HCT116 (cell line): Measurements from ENCODE around the gene THUMPD3. TPM values are rescaled to one million over a fixed set of nuclear protein-coding genes. Genes with fewer than 3 reads are reported as not detected.

ENCODE experiments used
- ATAC-seq: fragments of 200-7000 bp; cut with Tn5 transposase; 2 replicates; pipeline ENCODE4 v1.9.1; 2020; ENCODE audit warnings: mild to moderate bottlenecking, moderate library complexity
- BruUV-seq: library from RNA; stranded (reverse); fragments of 400-500 nt; replicated peaks from 2 replicates; lab custom pipeline; 2021; lab: Mats Ljungman, UMichigan
- CTCF ChIA-PET: fragments of 300-600 bp; sonication (Branson Sonifier 250); formaldehyde crosslinking; loops from one replicate; lab custom pipeline; 2021; ENCODE audit warnings: antibody characterized with exemption; lab: Charles Lee
- POLR2A ChIA-PET: fragments of 300-600, 350-600 bp; sonication (Branson Sonifier 250); formaldehyde crosslinking; loops from one replicate; lab custom pipeline; 2021; ENCODE audit warnings: antibody characterized with exemption; lab: Charles Lee
- RAD21 ChIA-PET, 2 experiments: fragments of 300-600 bp; sonication (Branson Sonifier 250); formaldehyde crosslinking; loops; one replicate each; lab custom pipeline; 2023; ENCODE audit warnings: low total read pairs in 2 of 2; ENCODE audit not compliant: uncharacterized antibody in 2 of 2, unreplicated experiment in 2 of 2, low non-redundant PET in 1 of 2; lab: Charles Lee
- DNase-seq: peaks from one replicate; pipeline ENCODE4 v3.0.0-alpha.2; 2010; ENCODE audit warnings: low read depth, low spot score
- H2AFZ ChIP-seq: fragments of 200-600 bp; shearing (Covaris generic), sonication (generic); 2 replicates; pipeline ENCODE4 v1.6.1; 2017; ENCODE audit warnings: low read depth, mixed run types, mixed read lengths, antibody characterized with exemption, low read length; ENCODE audit not compliant: poor library complexity, severe bottlenecking
- H3K27ac ChIP-seq: 2 replicates; pipeline ENCODE4 v1.5.1; 2012; ENCODE audit warnings: low read depth, low read length
- H3K27me3 ChIP-seq: fragments of 200-600 bp; sonication (generic); 2 replicates; pipeline ENCODE4 v1.6.1; 2016; ENCODE audit warnings: mixed run types, low read length, mixed read lengths; ENCODE audit not compliant: insufficient read depth
- H3K36me3 ChIP-seq, 2 experiments: fragments of 200-500 bp in 1 of 2; fragments of 200-600 bp in 1 of 2; sonication (Bioruptor generic) in 1 of 2; sonication (generic) in 1 of 2; 2 replicates each; pipeline versions ENCODE4 v1.5.1 to v1.6.1; 2014 to 2016; ENCODE audit warnings: low read length in 2 of 2, inconsistent platforms in 1 of 2, mixed read lengths in 1 of 2, mixed run types in 1 of 2; ENCODE audit not compliant: insufficient read depth in 2 of 2, control insufficient read depth in 1 of 2
- H3K4me1 ChIP-seq, 2 experiments: fragments of 200-600 bp in 1 of 2; sonication (generic) in 1 of 2; 2 replicates each; pipeline versions ENCODE4 v1.5.1 to v1.6.1; 2012 to 2017; ENCODE audit warnings: low read length in 2 of 2, inconsistent platforms in 1 of 2, mild to moderate bottlenecking in 1 of 2, mixed read lengths in 1 of 2, mixed run types in 1 of 2, moderate library complexity in 1 of 2; ENCODE audit not compliant: insufficient read depth in 2 of 2, control insufficient read depth in 1 of 2
- H3K4me2 ChIP-seq: fragments of 200-600 bp; sonication (generic); 2 replicates; pipeline ENCODE4 v1.6.1; 2017; ENCODE audit warnings: mixed run types, low read length, mixed read lengths
- H3K4me3 ChIP-seq, 2 experiments: fragments of 200-600 bp in 1 of 2; sonication (generic) in 1 of 2; replicated peaks in 1 of 2; 2 replicates each; pipeline ENCODE4 v1.5.1; 2011 to 2016; ENCODE audit warnings: low read length in 2 of 2, control low read depth in 1 of 2, low read depth in 1 of 2, mild to moderate bottlenecking in 1 of 2, mixed read lengths in 1 of 2, mixed run types in 1 of 2
- H3K79me2 ChIP-seq: fragments of 200-600 bp; sonication (generic); 2 replicates; pipeline ENCODE4 v1.6.1; 2017; ENCODE audit warnings: mild to moderate bottlenecking, mixed run types, low read length, moderate library complexity, mixed read lengths; ENCODE audit not compliant: insufficient read depth
- H3K9ac ChIP-seq: fragments of 200-600 bp; sonication (generic); 2 replicates; pipeline ENCODE4 v1.6.1; 2016; ENCODE audit warnings: low read length, mixed read lengths
- H3K9me2 ChIP-seq: fragments of 200-600 bp; sonication (generic), shearing (Covaris generic); 2 replicates; pipeline ENCODE4 v1.6.1; 2017; ENCODE audit warnings: mixed run types, mild to moderate bottlenecking, moderate library complexity; ENCODE audit not compliant: insufficient read depth
- H3K9me3 ChIP-seq, 2 experiments: fragments of 200-500 bp in 1 of 2; fragments of 200-600 bp in 1 of 2; sonication (Bioruptor generic) in 1 of 2; sonication (generic) in 1 of 2; 2 replicates each; pipeline ENCODE4 v1.6.1; 2014 to 2017; ENCODE audit warnings: low read length in 2 of 2, mixed read lengths in 2 of 2, inconsistent platforms in 1 of 2, low read depth in 1 of 2, mild to moderate bottlenecking in 1 of 2, mixed run types in 1 of 2, moderate library complexity in 1 of 2; ENCODE audit not compliant: control insufficient read depth in 1 of 2, insufficient read depth in 1 of 2
- H4K20me1 ChIP-seq: fragments of 200-600 bp; sonication (generic), shearing (Covaris generic); 2 replicates; pipeline ENCODE4 v1.6.1; 2017; ENCODE audit warnings: mixed run types, mild to moderate bottlenecking, moderate library complexity; ENCODE audit not compliant: insufficient read depth
- ATF3 ChIP-seq: IDR thresholded peaks from 2 replicates; pipeline ENCODE4 v1.6.1; 2012
- CBX3 ChIP-seq: IDR thresholded peaks from 2 replicates; pipeline ENCODE4 v1.6.1; 2012; ENCODE audit warnings: low read depth
- POLR2A ChIP-seq: IDR thresholded peaks from 2 replicates; pipeline ENCODE4 v1.7.0; 2011; ENCODE audit warnings: borderline replicate concordance; ENCODE audit not compliant: insufficient read depth, insufficient read length; ENCODE audit errors: extremely low read depth
- POLR2AphosphoS5 ChIP-seq: IDR thresholded peaks from 2 replicates; pipeline ENCODE4 v1.6.1; 2011; ENCODE audit warnings: mild to moderate bottlenecking, low read depth, low read length, moderate library complexity
- SIN3A ChIP-seq: IDR thresholded peaks from 2 replicates; pipeline ENCODE4 v1.6.1; 2012; ENCODE audit warnings: low read depth
- SP1 ChIP-seq: IDR thresholded peaks from 2 replicates; pipeline ENCODE4 v1.6.1; 2012; ENCODE audit warnings: low read depth
- TCF7L2 ChIP-seq: IDR thresholded peaks from 2 replicates; pipeline ENCODE4 v1.7.0; 2011; ENCODE audit warnings: borderline replicate concordance, inconsistent platforms; ENCODE audit not compliant: insufficient read depth, insufficient read length; ENCODE audit errors: extremely low read depth
- YY1 ChIP-seq: IDR thresholded peaks from 2 replicates; pipeline ENCODE4 v1.6.1; 2011; ENCODE audit warnings: low read length, low read depth, moderate library complexity, mild to moderate bottlenecking; ENCODE audit not compliant: insufficient replicate concordance; ENCODE audit errors: extremely low read depth
- ZFX ChIP-seq: fragments of 450-650 bp; IDR thresholded peaks from 2 replicates; pipeline ENCODE4 v1.6.1; 2017
- intact Hi-C: fragments of 100-400 bp; cut with micrococcal nuclease; formaldehyde crosslinking; loops from 2 replicates; pipeline ENCODE4 v1.10.0; 2022
- total RNA-seq: library from RNA; stranded (reverse); gene quantifications from one replicate; pipeline ENCODE4 v1.2.1, GENCODE V29; 2021; ENCODE audit not compliant: unreplicated experiment
- TF ChIP-seq, protein P1 (sequence below): IDR thresholded peaks from 2 replicates; pipeline ENCODE4 v1.6.1; 2012; ENCODE audit warnings: low read depth
- TF ChIP-seq, protein P2 (sequence below): IDR thresholded peaks from 2 replicates; pipeline ENCODE4 v1.6.1; 2012
- TF ChIP-seq, protein P3 (sequence below), 3 experiments: fragments of 200-600 bp in 1 of 3; sonication (generic) in 1 of 3; IDR thresholded peaks in 2 of 3; conservative IDR thresholded peaks in 1 of 3; 2 replicates each; pipeline ENCODE4 v1.5.1; 2012 to 2017; ENCODE audit warnings: low read depth in 2 of 3, low read length in 2 of 3, antibody characterized with exemption in 1 of 3, borderline replicate concordance in 1 of 3, control low read depth in 1 of 3, mild to moderate bottlenecking in 1 of 3, mixed read lengths in 1 of 3, mixed run types in 1 of 3, moderate library complexity in 1 of 3; ENCODE audit not compliant: insufficient read depth in 1 of 3

THUMPD3 gene
- total RNA-seq, 1 experiment from 2014 or later = 79.5 TPM

DNA sequence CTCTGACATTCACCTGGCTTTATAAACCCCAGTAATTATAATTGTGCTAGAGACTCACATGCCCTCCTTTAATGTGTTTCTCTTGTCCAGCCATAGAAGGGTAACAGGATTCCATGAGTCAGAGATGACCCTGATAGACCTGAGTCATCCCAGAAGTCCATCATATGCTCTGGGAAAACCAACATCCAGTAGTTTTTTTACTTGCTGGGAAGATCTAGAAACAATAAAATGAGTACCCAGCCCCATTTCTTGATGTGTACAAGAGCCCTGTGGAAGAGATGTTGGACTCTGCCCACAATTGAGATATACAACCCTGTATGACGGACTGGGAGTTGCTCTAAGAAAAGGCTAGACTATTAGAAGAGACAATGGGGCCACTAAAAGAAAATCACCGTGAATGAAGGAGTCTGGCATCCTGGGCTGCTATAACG, 22.4 kb upstream of the THUMPD3 start (continued):
- no peak for TF ChIP-seq TCF7L2
- TF ChIP-seq ZFX = no peak

GRCh38 chr3:9342696-9343095, 20.2 kb upstream of the THUMPD3 start:
- RAD21 ChIA-PET = no interaction called here

DNA sequence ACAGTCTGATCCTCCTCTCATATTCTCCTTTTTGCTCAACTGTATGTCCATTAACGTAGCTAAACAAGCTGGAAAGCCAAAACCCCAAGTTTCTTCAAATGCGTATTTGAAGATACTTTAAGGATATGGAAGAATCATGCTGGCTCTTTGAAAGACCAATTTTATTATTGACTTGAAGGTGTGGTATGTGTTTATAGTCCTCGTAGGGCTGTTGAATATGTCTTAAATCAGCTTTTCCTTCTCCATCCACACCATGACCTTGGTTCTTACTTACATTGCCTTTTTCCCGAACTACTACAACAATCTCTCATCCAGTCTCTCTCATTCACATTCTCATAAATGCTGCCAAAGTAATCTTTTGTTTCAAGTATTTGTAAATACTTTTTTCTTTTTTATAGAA, 19.7 kb upstream of the THUMPD3 start:
- Histone ChIP-seq H3K9ac (no peak overlapping the region), H3K9me2 (no peaks in the 10 kb centered on the region), H3K4me1 (peaks cover 10 to 25% of the 10 kb centered on the region in 2 experiments), H3K79me2 (no peaks in the 10 kb centered on the region), H4K20me1 (no peaks in the 10 kb centered on the region), H3K27me3 (no peaks in the 10 kb centered on the region), H3K4me3 (no peak overlapping the region), H3K36me3 (no peaks in the 10 kb centered on the region), H3K27ac (no peak overlapping the region), H2AFZ (no peak overlapping the region), H3K9me3 (no peaks in the 10 kb centered on the region), H3K4me2 (no peak overlapping the region)
- intact Hi-C loops = no loop called here
- ATAC-seq (no peak), DNase-seq (no peak)
- BruUV-seq = no TSS peak
- POLR2A ChIA-PET = interaction anchor here (1.2 kb wide), 1 partner anchor 20 kb away, joined by 5 read pairs; the partner anchor contains the start of gene THUMPD3
- RAD21 ChIA-PET = no interaction called here
- CTCF ChIA-PET = no interaction called here
- no peak for TF ChIP-seq SP1
- TF ChIP-seq, protein P1, sequence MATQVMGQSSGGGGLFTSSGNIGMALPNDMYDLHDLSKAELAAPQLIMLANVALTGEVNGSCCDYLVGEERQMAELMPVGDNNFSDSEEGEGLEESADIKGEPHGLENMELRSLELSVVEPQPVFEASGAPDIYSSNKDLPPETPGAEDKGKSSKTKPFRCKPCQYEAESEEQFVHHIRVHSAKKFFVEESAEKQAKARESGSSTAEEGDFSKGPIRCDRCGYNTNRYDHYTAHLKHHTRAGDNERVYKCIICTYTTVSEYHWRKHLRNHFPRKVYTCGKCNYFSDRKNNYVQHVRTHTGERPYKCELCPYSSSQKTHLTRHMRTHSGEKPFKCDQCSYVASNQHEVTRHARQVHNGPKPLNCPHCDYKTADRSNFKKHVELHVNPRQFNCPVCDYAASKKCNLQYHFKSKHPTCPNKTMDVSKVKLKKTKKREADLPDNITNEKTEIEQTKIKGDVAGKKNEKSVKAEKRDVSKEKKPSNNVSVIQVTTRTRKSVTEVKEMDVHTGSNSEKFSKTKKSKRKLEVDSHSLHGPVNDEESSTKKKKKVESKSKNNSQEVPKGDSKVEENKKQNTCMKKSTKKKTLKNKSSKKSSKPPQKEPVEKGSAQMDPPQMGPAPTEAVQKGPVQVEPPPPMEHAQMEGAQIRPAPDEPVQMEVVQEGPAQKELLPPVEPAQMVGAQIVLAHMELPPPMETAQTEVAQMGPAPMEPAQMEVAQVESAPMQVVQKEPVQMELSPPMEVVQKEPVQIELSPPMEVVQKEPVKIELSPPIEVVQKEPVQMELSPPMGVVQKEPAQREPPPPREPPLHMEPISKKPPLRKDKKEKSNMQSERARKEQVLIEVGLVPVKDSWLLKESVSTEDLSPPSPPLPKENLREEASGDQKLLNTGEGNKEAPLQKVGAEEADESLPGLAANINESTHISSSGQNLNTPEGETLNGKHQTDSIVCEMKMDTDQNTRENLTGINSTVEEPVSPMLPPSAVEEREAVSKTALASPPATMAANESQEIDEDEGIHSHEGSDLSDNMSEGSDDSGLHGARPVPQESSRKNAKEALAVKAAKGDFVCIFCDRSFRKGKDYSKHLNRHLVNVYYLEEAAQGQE = no peak
- no peak for TF ChIP-seq YY1
- no peak for TF ChIP-seq ZFX
- TF ChIP-seq POLR2AphosphoS5 = no peak
- TF ChIP-seq, protein P2, sequence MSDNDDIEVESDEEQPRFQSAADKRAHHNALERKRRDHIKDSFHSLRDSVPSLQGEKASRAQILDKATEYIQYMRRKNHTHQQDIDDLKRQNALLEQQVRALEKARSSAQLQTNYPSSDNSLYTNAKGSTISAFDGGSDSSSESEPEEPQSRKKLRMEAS = no peak
- TF ChIP-seq CBX3 = no peak
- no peak for TF ChIP-seq SIN3A
- TF ChIP-seq POLR2A = no peak
- TF ChIP-seq, protein P3, sequence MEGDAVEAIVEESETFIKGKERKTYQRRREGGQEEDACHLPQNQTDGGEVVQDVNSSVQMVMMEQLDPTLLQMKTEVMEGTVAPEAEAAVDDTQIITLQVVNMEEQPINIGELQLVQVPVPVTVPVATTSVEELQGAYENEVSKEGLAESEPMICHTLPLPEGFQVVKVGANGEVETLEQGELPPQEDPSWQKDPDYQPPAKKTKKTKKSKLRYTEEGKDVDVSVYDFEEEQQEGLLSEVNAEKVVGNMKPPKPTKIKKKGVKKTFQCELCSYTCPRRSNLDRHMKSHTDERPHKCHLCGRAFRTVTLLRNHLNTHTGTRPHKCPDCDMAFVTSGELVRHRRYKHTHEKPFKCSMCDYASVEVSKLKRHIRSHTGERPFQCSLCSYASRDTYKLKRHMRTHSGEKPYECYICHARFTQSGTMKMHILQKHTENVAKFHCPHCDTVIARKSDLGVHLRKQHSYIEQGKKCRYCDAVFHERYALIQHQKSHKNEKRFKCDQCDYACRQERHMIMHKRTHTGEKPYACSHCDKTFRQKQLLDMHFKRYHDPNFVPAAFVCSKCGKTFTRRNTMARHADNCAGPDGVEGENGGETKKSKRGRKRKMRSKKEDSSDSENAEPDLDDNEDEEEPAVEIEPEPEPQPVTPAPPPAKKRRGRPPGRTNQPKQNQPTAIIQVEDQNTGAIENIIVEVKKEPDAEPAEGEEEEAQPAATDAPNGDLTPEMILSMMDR (IDR thresholded peaks at IDR 0.05 in 2 of 3, conservative IDR thresholded peaks at IDR 0.05 in 1 of 3; ENCODE audit: borderline replicate concordance in 1 of 3, insufficient read depth in 1 of 3, low read depth in 2 of 3, low read length in 2 of 3) = no peak

More at GRCh38 chr3:9342696-9343095, 20.2 kb upstream of the THUMPD3 start:
- Histone ChIP-seq H4K20me1 (no peaks in the 10 kb centered on the region), H3K4me1 (peaks cover 10 to 25% of the 10 kb centered on the region in 2 experiments), H3K9me3 (no peaks in the 10 kb centered on the region), H3K27ac (no peak overlapping the region), H2AFZ (no peak overlapping the region), H3K9me2 (no peaks in the 10 kb centered on the region), H3K4me3 (no peak overlapping the region), H3K36me3 (no peaks in the 10 kb centered on the region), H3K9ac (no peak overlapping the region), H3K4me2 (no peak overlapping the region), H3K79me2 (no peaks in the 10 kb centered on the region), H3K27me3 (no peaks in the 10 kb centered on the region)
- DNase-seq (no peak), ATAC-seq (no peak)
- ChIA-PET POLR2A (interaction anchor here (1.2 kb wide), 1 partner anchor 20 kb away, joined by 5 read pairs; the partner anchor contains the start of gene THUMPD3), CTCF (no interaction called here)
- no TSS peak for BruUV-seq
- intact Hi-C loops = no loop called here
- no peak for TF ChIP-seq ATF3
- no peak for TF ChIP-seq SP1
- no peak for TF ChIP-seq ZFX
